GM12891 (cell line): ENCODE data around the gene PRRC1.

ENCODE experiments used
- POLR2A ChIP-seq: IDR thresholded peaks from 2 replicates; pipeline ENCODE4 v1.6.1; 2011; ENCODE audit warnings: low read depth, low read length, control low read depth
- POLR2AphosphoS5 ChIP-seq: IDR thresholded peaks from 2 replicates; pipeline ENCODE4 v1.6.1; 2011; ENCODE audit warnings: low read depth, low read length, control low read depth

DNA sequence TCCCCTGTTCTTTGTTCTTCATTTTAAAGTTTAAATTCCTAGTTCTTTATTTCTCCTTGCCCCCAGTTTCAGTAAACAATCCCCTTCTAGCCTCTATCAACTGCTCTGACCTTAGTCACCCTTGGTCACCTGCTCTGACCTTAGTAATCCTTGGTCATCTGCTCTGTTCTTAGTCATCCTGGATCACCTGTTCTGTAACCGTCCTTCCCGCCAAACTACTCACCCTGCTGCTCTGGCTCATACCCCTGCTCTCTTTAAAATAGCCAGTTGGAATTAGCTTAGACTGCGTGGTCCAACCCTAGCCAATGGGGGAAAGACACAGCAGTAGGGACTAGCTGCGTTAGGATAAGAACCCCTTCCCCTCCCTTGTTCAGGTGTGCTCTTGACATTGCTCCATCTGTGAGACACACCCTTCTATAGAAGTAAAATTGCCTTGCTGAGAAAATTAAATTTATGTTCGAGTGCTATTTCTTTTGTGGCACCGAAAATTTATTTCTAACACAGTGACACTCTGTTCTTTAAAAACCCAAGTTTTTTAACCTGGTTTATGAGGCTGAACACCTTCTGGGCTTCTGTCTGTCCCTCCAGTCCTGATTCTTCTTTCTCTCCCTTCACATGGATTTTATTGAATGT is 3.8 kb downstream of the PRRC1 start:
- no peak for TF ChIP-seq POLR2AphosphoS5
- no peak for TF ChIP-seq POLR2A
